PC-3 (cell line): Measurements from ENCODE around the gene KSR1. TPM values are rescaled to one million over a fixed set of nuclear protein-coding genes. Genes with fewer than 3 reads are reported as not detected.

Experiments used
- ATAC-seq: fragments of 200-7000 bp; cut with Tn5 transposase; 2 replicates; pipeline ENCODE4 v1.9.1; 2020; ENCODE audit warnings: mild to moderate bottlenecking, moderate library complexity
- BruUV-seq: library from RNA; stranded (reverse); fragments of 400-500 nt; replicated peaks from 2 replicates; lab custom pipeline; 2021; lab: Mats Ljungman, UMichigan
- CTCF ChIA-PET: fragments of 300-600 bp; sonication (Branson Sonifier 250); formaldehyde crosslinking; loops from one replicate; lab custom pipeline; 2022; ENCODE audit warnings: antibody characterized with exemption; lab: Charles Lee
- POLR2A ChIA-PET: fragments of 300-600 bp; sonication (Branson Sonifier 250); formaldehyde crosslinking; loops from one replicate; lab custom pipeline; 2022; ENCODE audit warnings: antibody characterized with exemption; ENCODE audit not compliant: unreplicated experiment; lab: Charles Lee
- DNase-seq: peaks from one replicate; pipeline ENCODE4 v3.0.0-alpha.2; 2015
- H2AFZ ChIP-seq: fragments of 300-600 bp; sonication (generic); 2 replicates; pipeline ENCODE4 v1.6.0; 2016; ENCODE audit warnings: antibody characterized with exemption, low read length
- H3F3A ChIP-seq: fragments of 300-600 bp; sonication (generic); one replicate; pipeline ENCODE4 v1.6.0; 2017; ENCODE audit warnings: antibody characterized with exemption, low read length, control low read depth, mild to moderate bottlenecking; ENCODE audit not compliant: unreplicated experiment
- H3K27ac ChIP-seq: fragments of 300-600 bp; sonication (generic); 2 replicates; pipeline ENCODE4 v1.5.1; 2016; ENCODE audit warnings: mild to moderate bottlenecking, low read length
- H3K27me3 ChIP-seq: fragments of 300-600 bp; sonication (generic); 2 replicates; pipeline ENCODE4 v1.6.1; 2016; ENCODE audit warnings: low read length, mixed read lengths
- H3K36me3 ChIP-seq: fragments of 300-600 bp; sonication (generic); 2 replicates; pipeline ENCODE4 v1.6.1; 2016; ENCODE audit warnings: low read depth, mixed run types, low read length, mixed read lengths
- H3K4me1 ChIP-seq: fragments of 300-600 bp; sonication (generic); 2 replicates; pipeline ENCODE4 v1.5.1; 2016; ENCODE audit warnings: low read length; ENCODE audit not compliant: insufficient read depth
- H3K4me2 ChIP-seq: fragments of 300-600 bp; sonication (generic); 2 replicates; pipeline ENCODE4 v1.6.0; 2016; ENCODE audit warnings: low read length
- H3K4me3 ChIP-seq: fragments of 300-600 bp; sonication (generic); 2 replicates; pipeline ENCODE4 v1.5.1; 2016; ENCODE audit warnings: mild to moderate bottlenecking, low read length, mixed read lengths
- H3K79me2 ChIP-seq: fragments of 300-600 bp; sonication (generic); 2 replicates; pipeline ENCODE4 v1.6.1; 2017; ENCODE audit warnings: low read length, mixed read lengths
- H3K9ac ChIP-seq: fragments of 300-600 bp; sonication (generic); 2 replicates; pipeline ENCODE4 v1.6.0; 2016; ENCODE audit warnings: mild to moderate bottlenecking, low read length
- H3K9me2 ChIP-seq: fragments of 300-600 bp; sonication (generic); replicated peaks from 2 replicates; pipeline ENCODE4 v1.6.1; 2016; ENCODE audit warnings: mixed run types, low read length, mixed read lengths
- H3K9me3 ChIP-seq: fragments of 300-600 bp; sonication (generic); 2 replicates; pipeline ENCODE4 v1.6.1; 2016; ENCODE audit warnings: low read length, mixed read lengths
- H4K20me1 ChIP-seq: fragments of 300-600 bp; sonication (generic); 2 replicates; pipeline ENCODE4 v1.6.1; 2016; ENCODE audit warnings: low read length, mixed read lengths
- CTCF ChIP-seq: fragments of 300-600 bp; sonication (generic); conservative IDR thresholded peaks from 2 replicates; pipeline ENCODE4 v1.5.1; 2017; ENCODE audit warnings: antibody characterized with exemption, low read depth, mild to moderate bottlenecking, low read length
- EZH2 ChIP-seq: fragments of 300-600 bp; sonication (generic); IDR thresholded peaks from one replicate; pipeline ENCODE4 v1.6.1; 2017; ENCODE audit warnings: antibody characterized with exemption, mild to moderate bottlenecking, low read length; ENCODE audit not compliant: unreplicated experiment
- EZH2phosphoT487 ChIP-seq: fragments of 300-600 bp; sonication (generic); IDR thresholded peaks from 2 replicates; pipeline ENCODE4 v1.6.1; 2018; ENCODE audit warnings: mild to moderate bottlenecking, antibody characterized with exemption, low read length, borderline replicate concordance
- intact Hi-C: fragments of 100-400 bp; cut with micrococcal nuclease; formaldehyde crosslinking; loops from 2 replicates; pipeline ENCODE4 v1.9.0; 2023
- total RNA-seq: library from RNA; depleted of rRNA; stranded (reverse); fragments of >200 nt; gene quantifications from 2 replicates; pipeline ENCODE4 v1.2.3, GENCODE V29; 2014

KSR1 gene
- total RNA-seq, 1 experiment from 2014 or later = 1.0 TPM

GRCh38 chr17:27603880-27604794, 147.9 kb downstream of the KSR1 start:
- BruUV-seq = no TSS peak

GRCh38 chr17:27605409-27605808, 149.2 kb downstream of the KSR1 start:
- DNase-seq (no peak), ATAC-seq (no peak)
- Histone ChIP-seq H3K9ac (no peak overlapping the region), H3K79me2 (no peaks in the 10 kb centered on the region), H2AFZ (no peak overlapping the region), H3K36me3 (no peaks in the 10 kb centered on the region), H4K20me1 (0 out of 2 replicates have a peak, but pooled peaks cover 4% of the 10 kb centered on the region), H3K4me2 (no peak overlapping the region), H3K4me1 (peaks cover 36% of the 10 kb centered on the region), H3K4me3 (no peak overlapping the region), H3K9me3 (no peaks in the 10 kb centered on the region), H3K9me2 (no peaks in the 10 kb centered on the region), H3K27me3 (no peaks in the 10 kb centered on the region), H3K27ac (no peak overlapping the region), H3F3A (peaks cover 4% of the 10 kb centered on the region)
- TF ChIP-seq CTCF = no peak
- no peak for TF ChIP-seq EZH2
- no peak for TF ChIP-seq EZH2phosphoT487
- POLR2A ChIA-PET = no interaction called here
- BruUV-seq = no TSS peak
- intact Hi-C loops = no loop called here
- CTCF ChIA-PET = no interaction called here

More at GRCh38 chr17:27603880-27604794, 147.9 kb downstream of the KSR1 start:
- Histone ChIP-seq H3K9me3 (no peaks in the 10 kb centered on the region), H3K4me3 (no peak overlapping the region), H3F3A (peaks cover 4% of the 10 kb centered on the region), H3K4me1 (peaks cover 36% of the 10 kb centered on the region), H3K79me2 (no peaks in the 10 kb centered on the region), H2AFZ (no peak overlapping the region), H3K9me2 (no peaks in the 10 kb centered on the region), H4K20me1 (0 out of 2 replicates have a peak, but pooled peaks cover 4% of the 10 kb centered on the region), H3K27me3 (no peaks in the 10 kb centered on the region), H3K36me3 (no peaks in the 10 kb centered on the region), H3K9ac (no peak overlapping the region), H3K4me2 (no peak overlapping the region), H3K27ac (no peak overlapping the region)
- no peak for TF ChIP-seq EZH2phosphoT487
- no peak for TF ChIP-seq EZH2
- no peak for TF ChIP-seq CTCF
- ATAC-seq (0 out of 2 replicates have a peak, but pooled peaks have one; percentile 14), DNase-seq (peak; percentile 51)
- ChIA-PET CTCF (no interaction called here), POLR2A (no interaction called here)
- intact Hi-C loops = loop anchor here (2.0 kb wide), 1 partner anchor 47 kb away; no protein-coding TSS in a partner anchor
